DOHH2 (cell line): ENCODE data around the gene TST.

Experiments
- H3F3A ChIP-seq: fragments of 200-600 bp; sonication (generic), shearing (Covaris generic); 2 replicates; pipeline ENCODE4 v1.6.0; 2016; ENCODE audit warnings: antibody characterized with exemption, mild to moderate bottlenecking; ENCODE audit not compliant: control insufficient read depth, insufficient read depth
- H3K27ac ChIP-seq: fragments of 200-600 bp; sonication (generic); 2 replicates; pipeline ENCODE4 v1.5.1; 2014; ENCODE audit warnings: low read depth, mild to moderate bottlenecking, low read length, moderate library complexity
- H3K27me3 ChIP-seq: fragments of 200-600 bp; sonication (generic); 2 replicates; pipeline ENCODE4 v1.6.1; 2014; ENCODE audit warnings: mild to moderate bottlenecking, low read length, mixed read lengths; ENCODE audit not compliant: control insufficient read depth
- H3K36me3 ChIP-seq: fragments of 200-600 bp; sonication (generic); 2 replicates; pipeline ENCODE4 v1.6.1; 2014; ENCODE audit warnings: mild to moderate bottlenecking, low read length, moderate library complexity, mixed read lengths; ENCODE audit not compliant: control insufficient read depth
- H3K4me1 ChIP-seq: fragments of 200-600 bp; sonication (generic); 2 replicates; pipeline ENCODE4 v1.6.1; 2014; ENCODE audit warnings: mild to moderate bottlenecking, low read length, mixed read lengths; ENCODE audit not compliant: control insufficient read depth
- H3K4me2 ChIP-seq: fragments of 200-600 bp; sonication (generic); 2 replicates; pipeline ENCODE4 v1.6.0; 2014; ENCODE audit warnings: mild to moderate bottlenecking, low read length, moderate library complexity
- H3K4me3 ChIP-seq: fragments of 200-600 bp; sonication (generic); 2 replicates; pipeline ENCODE4 v1.5.1; 2014; ENCODE audit warnings: mild to moderate bottlenecking, low read length, mixed read lengths
- H3K79me2 ChIP-seq: fragments of 200-600 bp; sonication (generic); 2 replicates; pipeline ENCODE4 v1.6.1; 2014; ENCODE audit warnings: mild to moderate bottlenecking, low read length, mixed read lengths; ENCODE audit not compliant: control insufficient read depth
- H3K9me2 ChIP-seq: fragments of 200-600 bp; sonication (generic); replicated peaks from 2 replicates; pipeline ENCODE4 v1.6.1; 2014; ENCODE audit warnings: mild to moderate bottlenecking, low read length, mixed read lengths; ENCODE audit not compliant: control insufficient read depth
- H3K9me3 ChIP-seq: fragments of 200-600 bp; sonication (generic); 2 replicates; pipeline ENCODE4 v1.6.1; 2014; ENCODE audit warnings: antibody characterized with exemption, low read length, mixed read lengths; ENCODE audit not compliant: control insufficient read depth, insufficient read depth
- H4K20me1 ChIP-seq: fragments of 200-600 bp; sonication (generic); 2 replicates; pipeline ENCODE4 v1.6.0; 2014; ENCODE audit warnings: low read depth, mild to moderate bottlenecking, antibody characterized with exemption, low read length, moderate library complexity; ENCODE audit not compliant: control insufficient read depth, insufficient read depth
- EZH2phosphoT487 ChIP-seq: fragments of 200-600 bp; sonication (generic); IDR thresholded peaks from 2 replicates; pipeline ENCODE4 v1.6.1; 2017; ENCODE audit warnings: borderline replicate concordance, mild to moderate bottlenecking, antibody characterized with exemption, low read length, moderate library complexity, mixed read lengths
- TF ChIP-seq, protein P1 (sequence below): fragments of 200-600 bp; sonication (generic); IDR thresholded peaks from one replicate; pipeline ENCODE4 v1.5.1; 2014; ENCODE audit warnings: antibody characterized with exemption, mild to moderate bottlenecking, low read depth, low read length; ENCODE audit not compliant: poor library complexity, severe bottlenecking

The TST gene

DNA sequence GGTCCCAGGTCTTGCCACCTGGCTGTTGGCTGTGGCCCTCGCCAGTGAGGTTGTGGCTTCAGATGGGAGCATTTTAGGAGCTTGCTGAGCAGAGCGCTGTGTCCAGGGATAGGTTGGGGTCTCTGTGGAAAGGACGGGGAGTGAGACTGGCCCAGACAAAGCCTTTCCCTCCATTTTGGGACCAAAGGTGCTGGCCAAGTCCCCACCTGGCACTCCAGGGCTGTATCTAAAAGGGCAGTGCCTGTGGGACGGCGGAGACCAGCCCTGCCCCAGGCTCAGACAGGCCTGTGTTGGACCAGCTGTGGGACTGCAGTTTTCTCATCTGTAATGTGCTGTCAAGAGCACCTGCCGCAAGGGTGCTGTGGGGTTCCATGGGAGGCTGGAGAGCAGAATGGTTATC, 27.3 kb upstream of the TST start:
- no peaks in the 10 kb centered on the region for H3K79me2 ChIP-seq
- no peaks in the 10 kb centered on the region for H3K9me2 ChIP-seq
- TF ChIP-seq, protein P1, sequence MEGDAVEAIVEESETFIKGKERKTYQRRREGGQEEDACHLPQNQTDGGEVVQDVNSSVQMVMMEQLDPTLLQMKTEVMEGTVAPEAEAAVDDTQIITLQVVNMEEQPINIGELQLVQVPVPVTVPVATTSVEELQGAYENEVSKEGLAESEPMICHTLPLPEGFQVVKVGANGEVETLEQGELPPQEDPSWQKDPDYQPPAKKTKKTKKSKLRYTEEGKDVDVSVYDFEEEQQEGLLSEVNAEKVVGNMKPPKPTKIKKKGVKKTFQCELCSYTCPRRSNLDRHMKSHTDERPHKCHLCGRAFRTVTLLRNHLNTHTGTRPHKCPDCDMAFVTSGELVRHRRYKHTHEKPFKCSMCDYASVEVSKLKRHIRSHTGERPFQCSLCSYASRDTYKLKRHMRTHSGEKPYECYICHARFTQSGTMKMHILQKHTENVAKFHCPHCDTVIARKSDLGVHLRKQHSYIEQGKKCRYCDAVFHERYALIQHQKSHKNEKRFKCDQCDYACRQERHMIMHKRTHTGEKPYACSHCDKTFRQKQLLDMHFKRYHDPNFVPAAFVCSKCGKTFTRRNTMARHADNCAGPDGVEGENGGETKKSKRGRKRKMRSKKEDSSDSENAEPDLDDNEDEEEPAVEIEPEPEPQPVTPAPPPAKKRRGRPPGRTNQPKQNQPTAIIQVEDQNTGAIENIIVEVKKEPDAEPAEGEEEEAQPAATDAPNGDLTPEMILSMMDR: no peak
- TF ChIP-seq EZH2phosphoT487: no peak
- H3K36me3 ChIP-seq: no peaks in the 10 kb centered on the region
- H3K9me3 ChIP-seq: no peaks in the 10 kb centered on the region
- peaks cover 19% of the 10 kb centered on the region for H3K27me3 ChIP-seq
- H3F3A ChIP-seq: no peaks in the 10 kb centered on the region
- H4K20me1 ChIP-seq: no peaks in the 10 kb centered on the region
- H3K4me2 ChIP-seq: no peak overlapping the region
- no peak overlapping the region for H3K4me3 ChIP-seq
- no peak overlapping the region for H3K27ac ChIP-seq
- H3K4me1 ChIP-seq: peaks cover 10% of the 10 kb centered on the region; the same call in 1 of the 2 replicates

GRCh38 chr22:37045958-37046357, 26.7 kb upstream of the TST start:
- Histone ChIP-seq H3K4me3 (no peak overlapping the region), H3K79me2 (no peaks in the 10 kb centered on the region), H4K20me1 (no peaks in the 10 kb centered on the region), H3K9me2 (no peaks in the 10 kb centered on the region), H3K4me2 (no peak overlapping the region), H3K9me3 (no peaks in the 10 kb centered on the region), H3K36me3 (no peaks in the 10 kb centered on the region), H3K4me1 (peaks cover 8% of the 10 kb centered on the region; the same call in 1 of the 2 replicates), H3K27ac (no peak overlapping the region), H3K27me3 (peaks cover 22% of the 10 kb centered on the region), H3F3A (no peaks in the 10 kb centered on the region)
- no peak for TF ChIP-seq EZH2phosphoT487
- TF ChIP-seq, protein P1: peak; percentile 71

DNA sequence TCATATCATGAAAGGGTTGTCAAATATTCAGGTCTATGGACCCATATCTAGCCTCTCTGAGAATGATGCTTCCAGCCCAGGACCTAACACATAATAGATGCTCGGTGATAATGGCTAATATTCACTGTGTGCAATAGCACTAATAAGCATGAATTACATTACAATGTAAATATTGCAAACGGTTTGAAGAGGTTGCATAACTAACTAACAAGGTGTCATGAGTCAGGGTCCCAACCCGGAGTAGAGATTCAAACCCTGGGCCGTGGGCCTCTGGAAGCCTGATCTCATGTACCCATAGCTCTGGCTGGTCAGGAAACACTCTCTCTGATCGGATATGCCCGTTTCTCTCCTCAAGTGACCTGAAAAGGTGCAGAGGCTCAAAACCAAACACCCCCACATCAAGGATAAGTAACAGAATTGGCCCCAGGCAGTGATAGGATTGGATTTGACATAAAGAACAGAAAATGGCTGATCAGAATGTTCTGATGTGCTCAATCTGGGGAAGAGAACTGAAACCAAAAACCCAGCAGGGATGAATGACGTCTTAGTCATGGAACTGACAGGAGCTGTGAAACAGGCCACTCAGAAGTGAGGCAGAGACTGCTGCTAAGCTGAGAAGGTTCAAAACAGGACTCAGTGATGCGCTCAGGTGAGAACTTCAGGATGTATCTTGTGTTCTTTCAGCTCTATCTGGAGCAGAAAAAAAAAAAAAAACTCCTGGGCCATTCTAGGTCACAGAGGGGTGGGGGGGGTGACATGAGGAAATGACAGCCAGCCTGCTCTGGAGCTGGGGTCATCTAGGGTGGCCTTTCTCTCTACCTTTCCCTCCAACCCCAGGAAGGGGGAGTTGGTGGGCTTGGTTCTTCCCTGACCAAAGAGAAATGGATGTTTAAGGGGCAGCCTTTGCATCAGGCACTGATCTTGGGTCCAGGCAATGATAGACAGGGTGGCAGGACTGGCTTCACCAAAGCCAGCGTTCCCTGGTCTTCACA, 25.7 kb upstream of the TST start:
- Histone ChIP-seq H3K4me2 (no peak overlapping the region), H3K27ac (no peak overlapping the region)
- TF ChIP-seq, protein P1: no peak
- no peak for TF ChIP-seq EZH2phosphoT487

More for the DNA sequence above, 25.7 kb upstream of the TST start:
- Histone ChIP-seq H3K27me3 (peaks cover 25% of the 10 kb centered on the region), H3K9me2 (no peaks in the 10 kb centered on the region), H3K9me3 (no peaks in the 10 kb centered on the region), H3F3A (no peaks in the 10 kb centered on the region), H3K36me3 (no peaks in the 10 kb centered on the region), H4K20me1 (no peaks in the 10 kb centered on the region), H3K4me1 (peaks cover 8% of the 10 kb centered on the region; the same call in 1 of the 2 replicates), H3K79me2 (no peaks in the 10 kb centered on the region), H3K4me3 (no peak overlapping the region)
